HG02759 (cell line): ENCODE results near the gene CFC1.
"Not testable (repeated sequence)": the region's sequence is repeated elsewhere in the genome, so short reads cannot be mapped to it uniquely, and the experiment has no call there.

Source experiments
- ATAC-seq: cut with Tn5 transposase; IDR thresholded peaks from one replicate; pipeline ENCODE4 v1.9.1; 2021; ENCODE audit warnings: mild to moderate bottlenecking, moderate library complexity; ENCODE audit not compliant: unreplicated experiment

The CFC1 gene

GRCh38 chr2:130599393-130599792 lies at the start of gene CFC1:
CFC1 (minus strand) TSS chr2:130599575; CDS start chr2:130599287, 288 bp downstream.
- ATAC-seq = not testable (repeated sequence)

- ATAC-seq = not testable (repeated sequence)
Observed at GRCh38 chr2:130641688-130642087, 42.3 kb upstream of the CFC1 start.

GRCh38 chr2:130638973-130639372 lies 39.6 kb upstream of the CFC1 start:
- not testable (repeated sequence) for ATAC-seq

- not testable (repeated sequence) for ATAC-seq
Observed at GRCh38 chr2:130628784-130629475, 29.6 kb upstream of the CFC1 start.

- ATAC-seq = not testable (repeated sequence)
Observed at GRCh38 chr2:130611140-130611539, 11.8 kb upstream of the CFC1 start, which contains the start of gene POTEJ. POTEJ (plus strand) TSS chr2:130611440; CDS start chr2:130611533, 93 bp downstream.

GRCh38 chr2:130610486-130610885 lies 11.1 kb upstream of the CFC1 start:
- not testable (repeated sequence) for ATAC-seq

- ATAC-seq = not testable (repeated sequence)
Observed at GRCh38 chr2:130609002-130609920, 9.9 kb upstream of the CFC1 start.

GRCh38 chr2:130608276-130609001 lies 9.1 kb upstream of the CFC1 start:
- ATAC-seq = not testable (repeated sequence)

- ATAC-seq = not testable (repeated sequence)
Observed at GRCh38 chr2:130601648-130602302, 2.4 kb upstream of the CFC1 start.

GRCh38 chr2:130599926-130600325 lies 551 bp upstream of the CFC1 start:
- not testable (repeated sequence) for ATAC-seq

GRCh38 chr2:130598463-130598862 lies 912 bp downstream of the CFC1 start:
- not testable (repeated sequence) for ATAC-seq

- ATAC-seq = not testable (repeated sequence)
Observed at GRCh38 chr2:130597994-130598393, 1.4 kb downstream of the CFC1 start.

- ATAC-seq = not testable (repeated sequence)
Observed at GRCh38 chr2:130596757-130597156, 2.6 kb downstream of the CFC1 start.

GRCh38 chr2:130594011-130594410 lies 5.4 kb downstream of the CFC1 start:
- ATAC-seq = not testable (repeated sequence)

- not testable (repeated sequence) for ATAC-seq
Observed at GRCh38 chr2:130592791-130593414, 6.5 kb downstream of the CFC1 start.

- ATAC-seq = not testable (repeated sequence)
Observed at GRCh38 chr2:130590842-130591359, 8.5 kb downstream of the CFC1 start.

GRCh38 chr2:130590170-130590841 lies 9.1 kb downstream of the CFC1 start:
- ATAC-seq = not testable (repeated sequence)

- ATAC-seq = peak; percentile 86
Observed at GRCh38 chr2:130588688-130589458, 10.5 kb downstream of the CFC1 start.
